HG02623 (cell line): ENCODE results near the gene RIIAD1.
"Not testable (repeated sequence)": the region's sequence is repeated elsewhere in the genome, so short reads cannot be mapped to it uniquely, and the experiment has no call there.

Experiments
- ATAC-seq: cut with Tn5 transposase; IDR thresholded peaks from one replicate; pipeline ENCODE4 v1.9.1; 2021; ENCODE audit warnings: moderate library complexity; ENCODE audit not compliant: unreplicated experiment

Gene RIIAD1

GRCh38 chr1:151729966-151730291 lies 8.6 kb downstream of the RIIAD1 start:
- ATAC-seq, result no peak

- no peak for ATAC-seq
Measured at GRCh38 chr1:151733126-151733525, 11.8 kb downstream of the RIIAD1 start.

- ATAC-seq, result not testable (repeated sequence)
Measured at GRCh38 chr1:151733995-151734394, 12.7 kb downstream of the RIIAD1 start.

DNA sequence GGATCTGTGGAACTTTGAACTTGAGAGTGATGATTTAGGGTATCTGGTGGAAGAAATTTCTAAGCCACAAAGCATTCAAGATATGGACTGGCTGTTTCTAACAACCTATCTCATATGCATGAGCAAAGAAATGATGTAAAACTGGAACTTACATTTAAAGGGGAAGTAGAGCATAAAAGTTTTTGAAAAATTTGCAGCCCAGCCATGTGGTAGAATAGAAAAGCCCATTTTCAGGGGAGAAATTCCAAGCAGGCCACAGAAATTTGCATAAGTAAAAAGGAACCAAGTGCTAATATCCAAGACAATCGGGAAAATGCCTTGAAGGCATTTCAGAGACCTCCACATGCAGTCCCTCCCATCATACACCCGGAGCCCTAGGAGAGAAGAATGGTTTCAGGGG lies 15.7 kb downstream of the RIIAD1 start:
- no peak for ATAC-seq

DNA sequence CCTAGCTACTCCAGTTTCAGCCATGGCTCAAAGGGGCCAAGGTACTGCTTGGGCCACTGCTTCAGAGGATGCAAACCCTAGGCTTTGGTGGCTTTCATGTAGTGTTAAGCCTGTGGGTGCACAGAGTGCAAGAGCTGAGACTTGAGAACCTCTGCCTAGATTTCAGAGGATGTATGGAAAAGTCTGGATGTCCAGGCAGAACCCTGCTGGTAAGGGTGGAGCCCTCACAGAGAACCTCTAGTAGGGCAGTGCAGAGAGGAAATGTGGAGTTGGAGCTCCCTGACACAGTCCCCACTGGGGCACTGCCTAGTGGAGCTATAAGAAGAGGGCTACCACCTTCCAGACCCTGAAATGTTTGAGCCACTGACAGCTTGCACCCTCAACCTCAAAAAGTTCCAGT lies 16.2 kb downstream of the RIIAD1 start:
- ATAC-seq, result no peak

GRCh38 chr1:151739590-151740355 lies 18.5 kb downstream of the RIIAD1 start:
- no peak for ATAC-seq

- ATAC-seq, result no peak
Measured at GRCh38 chr1:151741516-151741915, 20.2 kb downstream of the RIIAD1 start.

GRCh38 chr1:151756291-151756690 lies 35.0 kb downstream of the RIIAD1 start:
- no peak for ATAC-seq

DNA sequence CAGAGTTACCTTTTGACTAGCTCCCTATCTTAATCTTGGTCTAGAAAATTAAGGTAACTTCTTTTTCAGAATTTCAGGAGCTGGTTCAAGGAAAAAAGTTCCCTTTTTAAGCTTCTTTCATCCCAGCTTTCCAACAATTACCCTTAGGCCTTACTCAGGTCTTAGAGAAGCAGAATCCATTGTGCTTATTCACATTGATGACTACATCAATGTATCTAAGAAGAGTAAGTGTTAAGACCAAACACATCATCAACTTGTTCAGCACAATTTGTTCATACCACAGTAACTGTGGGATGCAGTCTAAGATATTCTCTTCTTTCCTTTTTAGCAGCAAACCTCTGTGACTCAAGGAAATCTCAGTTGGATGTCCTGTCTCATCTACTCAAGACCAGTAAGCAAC lies 37.9 kb downstream of the RIIAD1 start:
- no peak for ATAC-seq

DNA sequence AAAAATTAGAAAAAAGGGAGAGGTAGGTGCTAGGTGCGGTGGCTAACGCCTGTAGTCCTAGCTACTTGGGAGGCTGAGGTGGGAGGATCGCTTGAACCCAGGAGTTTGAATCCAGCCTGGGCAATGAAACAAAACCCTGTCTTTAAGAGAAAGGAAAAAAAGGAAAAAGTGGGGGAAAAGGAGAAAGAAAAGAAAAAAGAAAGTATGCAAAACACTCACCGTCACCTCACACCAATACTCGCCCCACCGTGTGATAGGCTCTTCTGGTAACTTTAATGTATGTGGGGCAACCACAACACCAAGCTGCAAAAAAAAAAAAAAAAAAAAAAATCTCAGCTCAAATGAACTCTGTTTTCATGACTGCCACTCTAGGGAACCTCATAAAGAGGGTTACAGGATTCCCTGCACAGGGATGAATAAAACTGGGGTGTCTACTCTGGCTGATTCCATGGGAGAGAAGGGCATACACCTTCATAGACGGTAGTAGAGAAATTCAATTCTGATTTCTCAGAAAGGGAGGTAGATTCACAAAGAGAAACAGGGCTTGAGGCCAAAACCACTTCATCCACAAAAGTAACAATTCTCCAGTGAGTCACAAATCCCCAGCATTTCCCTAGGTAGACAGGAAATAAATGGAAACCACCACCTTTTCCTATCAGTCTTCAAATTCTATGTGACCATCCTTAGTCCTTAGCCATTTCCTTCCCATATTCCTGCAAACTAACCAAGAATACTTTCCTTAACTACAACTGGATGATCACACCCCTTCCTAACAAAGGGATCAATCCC lies 39.5 kb downstream of the RIIAD1 start:
- no peak for ATAC-seq

GRCh38 chr1:151762941-151763921 lies 41.9 kb downstream of the RIIAD1 start, which contains the start of gene MRPL9:
Gene MRPL9, minus strand, starts transcription at chr1:151763496. Its CDS starts 17 bp downstream, at chr1:151763479.
- ATAC-seq, result peak; percentile 84

DNA sequence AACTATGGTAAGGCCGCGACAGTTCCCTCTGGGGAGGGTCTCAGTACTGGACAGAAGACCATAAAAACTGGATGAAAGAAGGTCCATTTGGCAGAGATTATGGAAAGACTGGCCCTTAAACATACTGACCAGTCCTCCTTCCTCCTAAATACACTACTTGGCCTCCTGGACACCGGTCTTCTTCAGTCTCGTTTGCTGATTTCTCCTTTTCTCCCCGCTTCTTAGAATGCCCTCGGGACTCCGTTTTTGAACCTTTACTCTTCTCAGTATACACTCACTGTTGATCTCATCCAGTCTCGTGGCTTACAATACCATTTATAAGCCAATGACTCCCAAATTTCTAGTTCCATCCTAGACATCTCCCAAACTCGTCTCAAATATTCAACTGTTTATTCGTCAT lies 42.7 kb downstream of the RIIAD1 start:
- ATAC-seq, result no peak

DNA sequence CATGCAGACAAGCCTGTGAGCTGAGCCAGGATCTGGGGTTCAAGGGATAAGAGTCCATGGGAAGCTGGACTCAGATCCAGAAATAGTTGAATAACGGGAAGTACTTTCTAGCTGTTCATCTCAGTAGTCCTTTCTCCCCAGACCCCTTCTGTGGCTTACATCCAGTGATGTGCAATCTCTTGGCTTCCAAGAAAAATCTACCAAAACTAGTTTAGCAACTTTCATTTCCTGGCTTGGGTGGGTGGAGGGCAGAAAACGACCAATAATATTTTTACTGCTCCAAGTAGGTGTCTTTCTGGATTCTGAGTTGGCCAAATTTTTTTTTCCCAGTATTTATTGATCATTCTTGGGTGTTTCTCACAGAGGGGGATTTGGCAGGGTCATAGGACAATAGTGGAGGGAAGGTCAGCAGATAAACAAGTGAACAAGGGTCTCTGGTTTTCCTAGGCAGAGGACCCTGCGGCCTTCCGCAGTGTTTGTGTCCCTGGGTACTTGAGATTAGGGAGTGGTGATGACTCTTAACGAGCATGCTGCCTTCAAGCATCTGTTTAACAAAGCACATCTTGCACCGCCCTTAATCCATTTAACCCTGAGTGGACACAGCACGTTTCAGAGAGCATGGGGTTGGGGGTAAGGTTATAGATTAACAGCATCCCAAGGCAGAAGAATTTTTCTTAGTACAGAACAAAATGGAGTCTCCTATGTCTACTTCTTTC lies 47.2 kb downstream of the RIIAD1 start:
- ATAC-seq, result not testable (repeated sequence)

DNA sequence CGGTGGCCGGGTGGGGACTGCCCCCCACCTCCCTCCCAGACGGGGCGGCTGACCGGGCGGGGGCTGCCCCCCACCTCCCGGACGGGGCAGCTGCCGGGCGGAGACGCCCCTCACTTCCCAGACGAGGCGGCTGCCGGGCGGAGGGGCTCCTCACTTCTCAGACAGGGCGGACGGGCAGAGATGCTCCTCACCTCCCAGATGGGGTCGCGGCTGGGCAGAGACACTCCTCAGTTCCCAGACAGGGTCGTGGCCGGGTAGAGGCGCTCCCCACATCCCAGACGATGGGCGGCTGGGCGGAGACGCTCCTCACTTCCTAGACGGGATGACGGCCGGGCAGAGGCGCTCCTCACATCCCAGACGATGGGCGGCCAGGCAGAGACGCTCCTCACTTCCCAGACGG lies 47.9 kb downstream of the RIIAD1 start:
- ATAC-seq, result not testable (repeated sequence)

DNA sequence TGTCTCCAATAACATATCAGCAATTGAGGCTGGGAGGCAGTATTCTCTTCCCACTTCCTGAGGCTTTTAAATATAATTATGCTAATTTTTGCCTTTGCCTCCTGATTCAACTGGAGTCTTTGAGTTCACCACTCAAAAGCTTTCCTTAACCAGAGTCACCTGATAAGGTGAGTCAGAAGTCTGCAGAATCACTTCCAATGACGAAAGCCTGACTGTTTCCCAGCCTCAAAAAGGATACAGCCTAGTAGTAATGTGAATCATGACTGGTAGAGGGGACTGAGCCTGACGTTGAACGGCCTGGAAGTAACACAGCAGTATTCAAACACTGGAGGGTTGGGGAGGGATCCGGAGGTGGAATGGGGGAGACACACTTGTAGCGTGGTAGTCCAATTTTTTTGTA lies 52.4 kb downstream of the RIIAD1 start:
- ATAC-seq, result no peak

GRCh38 chr1:151774256-151774922 lies 53.1 kb downstream of the RIIAD1 start:
- no peak for ATAC-seq

- ATAC-seq, result no peak
Measured at GRCh38 chr1:151775894-151776664, 54.8 kb downstream of the RIIAD1 start.

- ATAC-seq, result no peak
Measured at GRCh38 chr1:151776665-151777062, 55.3 kb downstream of the RIIAD1 start.

DNA sequence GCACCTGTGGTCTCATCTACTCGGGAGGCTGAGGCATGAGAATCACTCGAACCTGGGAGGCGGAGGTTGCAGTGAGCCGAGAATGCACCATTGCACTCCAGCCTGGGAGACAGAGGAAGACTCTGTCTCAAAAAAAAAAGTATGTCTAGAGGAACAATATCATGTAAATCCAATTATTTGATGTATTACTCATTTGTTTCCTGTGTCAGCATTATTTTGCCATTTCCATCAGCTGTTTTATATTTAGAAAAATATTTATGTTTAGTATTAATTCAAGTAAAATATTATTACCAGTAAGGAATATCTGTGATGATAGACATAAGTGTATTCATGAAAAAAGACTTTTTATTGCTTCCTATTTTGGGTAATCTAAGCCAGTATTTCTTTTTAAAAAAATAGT lies 56.0 kb downstream of the RIIAD1 start:
- no peak for ATAC-seq
